T-cell (primary cell): ENCODE results near the gene CAMK1D. TPM values are rescaled to one million over a fixed set of nuclear protein-coding genes. Genes with fewer than 3 reads are reported as not detected.
"Not testable (repeated sequence)": the region's sequence is repeated elsewhere in the genome, so short reads cannot be mapped to it uniquely, and the experiment has no call there.

Experiments
- ATAC-seq, 4 experiments: fragments of 200-7000 bp in 3 of 4; fragments of 150-1000 bp in 1 of 4; cut with Tn5 transposase; replicated peaks in 1 of 4; 1 replicate in 3 of 4; 2 replicates in 1 of 4; pipeline ENCODE4 v1.10.0; 2021; ENCODE audit warnings: moderate library complexity in 3 of 4, mild to moderate bottlenecking in 2 of 4, moderate number of reproducible peaks in 1 of 4
- CTCF ChIA-PET, 2 donors: fragments of 300-600 bp; sonication (Branson Sonifier 250); formaldehyde crosslinking; loops; one replicate each; lab custom pipeline; 2022; ENCODE audit warnings: antibody characterized with exemption in 2 of 2; lab: Charles Lee
- POLR2A ChIA-PET, 2 donors: fragments of 300-600 bp; sonication (Branson Sonifier 250); formaldehyde crosslinking; loops; one replicate each; lab custom pipeline; 2022; ENCODE audit warnings: antibody characterized with exemption in 2 of 2; lab: Charles Lee
- DNase-seq, 35 experiments: peaks; one replicate each; pipeline versions ENCODE4 v3.0.0 to v3.0.0-alpha.2; 2013 to 2023
- H3K27ac ChIP-seq: one replicate; pipeline ENCODE4 v1.5.1; 2013; ENCODE audit warnings: low read length
- H3K27me3 ChIP-seq, 2 experiments: replicated peaks in 1 of 2; 1 replicate in 1 of 2; 2 replicates in 1 of 2; pipeline versions ENCODE4 v1.6.1 to v1.7.0; 2013; ENCODE audit warnings: low read length in 1 of 2, mixed read lengths in 1 of 2; ENCODE audit not compliant: control insufficient read depth in 2 of 2, insufficient read depth in 2 of 2; ENCODE audit errors: extremely low read depth in 1 of 2
- H3K36me3 ChIP-seq, 2 donors: 1 replicate in 1 of 2; 2 replicates in 1 of 2; pipeline versions ENCODE4 v1.6.1 to v1.7.0; 2013; ENCODE audit warnings: low read length in 1 of 2; ENCODE audit not compliant: control insufficient read depth in 2 of 2, insufficient read depth in 1 of 2; ENCODE audit errors: extremely low read depth in 1 of 2
- H3K4me1 ChIP-seq, 2 experiments: 1 replicate in 1 of 2; 2 replicates in 1 of 2; pipeline versions ENCODE4 v1.6.1 to v1.7.0; 2013; ENCODE audit warnings: low read length in 2 of 2, mixed read lengths in 1 of 2; ENCODE audit not compliant: insufficient read depth in 2 of 2, control insufficient read depth in 1 of 2; ENCODE audit errors: extremely low read depth in 1 of 2
- H3K4me3 ChIP-seq, 2 donors: 1 replicate in 1 of 2; 2 replicates in 1 of 2; pipeline versions ENCODE4 v1.5.1 to v1.7.0; 2013; ENCODE audit warnings: mild to moderate bottlenecking in 2 of 2, low read length in 1 of 2, moderate library complexity in 1 of 2; ENCODE audit not compliant: control insufficient read depth in 1 of 2; ENCODE audit errors: extremely low read depth in 1 of 2
- H3K9me3 ChIP-seq: 2 replicates; pipeline ENCODE4 v1.7.0; 2013
- H3K27ac Mint-ChIP-seq, 2 donors: one replicate each; pipeline ENCODE4 v1.8.0; 2020 to 2021; ENCODE audit warnings: mild to moderate bottlenecking in 2 of 2, mixed read lengths in 2 of 2
- H3K27me3 Mint-ChIP-seq, 2 donors: one replicate each; pipeline ENCODE4 v1.8.0; 2021 to 2022; ENCODE audit warnings: mixed read lengths in 2 of 2
- H3K36me3 Mint-ChIP-seq: one replicate; pipeline ENCODE4 v1.8.0; 2021; ENCODE audit warnings: mixed read lengths
- H3K4me1 Mint-ChIP-seq, 3 donors: one replicate each; pipeline ENCODE4 v1.8.0; 2020 to 2022; ENCODE audit warnings: mixed read lengths in 3 of 3, mild to moderate bottlenecking in 1 of 3
- H3K4me3 Mint-ChIP-seq, 3 donors: one replicate each; pipeline ENCODE4 v1.8.0; 2020 to 2022; ENCODE audit warnings: mild to moderate bottlenecking in 3 of 3, mixed read lengths in 3 of 3, moderate library complexity in 3 of 3
- H3K9me3 Mint-ChIP-seq, 3 donors: one replicate each; pipeline ENCODE4 v1.8.0; 2020 to 2022; ENCODE audit warnings: mixed read lengths in 3 of 3
- WGBS: methylation state at CpG from one replicate; pipeline ENCODE4 v1.1.5; 2013; ENCODE audit warnings: missing lambda C conversion rate; ENCODE audit not compliant: insufficient coverage; 5-methylcytosine and 5-hydroxymethylcytosine counted together
- total RNA-seq, 35 experiments: library from RNA in 6 of 35; stranded (reverse) in 6 of 35; fragments of 120-200 nt in 1 of 35; gene quantifications; one replicate each; pipeline versions ENCODE4 v1.2.1 to v1.2.4 and lab custom pipeline; 2013 to 2026

Gene CAMK1D
- total RNA-seq, 5 donors from 2014 or later (not counting 1 experiment from before 2014, with no cell fraction given) = 16.8 to 31.3 (median 23.6) TPM

- DNase-seq, POLR2A ChIA-PET, H3K27ac ChIP-seq, CTCF ChIA-PET, H3K9me3 ChIP-seq, H3K27me3 Mint-ChIP-seq, H3K4me3 ChIP-seq, H3K27ac Mint-ChIP-seq, H3K27me3 ChIP-seq, H3K4me3 Mint-ChIP-seq, H3K36me3 ChIP-seq, ATAC-seq, H3K9me3 Mint-ChIP-seq: not testable (repeated sequence)
- WGBS = 95% methylated on average over 5 of the region's 10 CpGs
- peaks cover 12 to 13% of the 10 kb centered on the region in 2 experiments for H3K4me1 ChIP-seq
- H3K36me3 Mint-ChIP-seq = peaks cover 19% of the 10 kb centered on the region
- H3K4me1 Mint-ChIP-seq = peaks cover 48 to 56% (median 56%) of the 10 kb centered on the region in 3 donors
Measured at GRCh38 chr10:12497046-12497445, 147.7 kb downstream of the CAMK1D start.

DNA sequence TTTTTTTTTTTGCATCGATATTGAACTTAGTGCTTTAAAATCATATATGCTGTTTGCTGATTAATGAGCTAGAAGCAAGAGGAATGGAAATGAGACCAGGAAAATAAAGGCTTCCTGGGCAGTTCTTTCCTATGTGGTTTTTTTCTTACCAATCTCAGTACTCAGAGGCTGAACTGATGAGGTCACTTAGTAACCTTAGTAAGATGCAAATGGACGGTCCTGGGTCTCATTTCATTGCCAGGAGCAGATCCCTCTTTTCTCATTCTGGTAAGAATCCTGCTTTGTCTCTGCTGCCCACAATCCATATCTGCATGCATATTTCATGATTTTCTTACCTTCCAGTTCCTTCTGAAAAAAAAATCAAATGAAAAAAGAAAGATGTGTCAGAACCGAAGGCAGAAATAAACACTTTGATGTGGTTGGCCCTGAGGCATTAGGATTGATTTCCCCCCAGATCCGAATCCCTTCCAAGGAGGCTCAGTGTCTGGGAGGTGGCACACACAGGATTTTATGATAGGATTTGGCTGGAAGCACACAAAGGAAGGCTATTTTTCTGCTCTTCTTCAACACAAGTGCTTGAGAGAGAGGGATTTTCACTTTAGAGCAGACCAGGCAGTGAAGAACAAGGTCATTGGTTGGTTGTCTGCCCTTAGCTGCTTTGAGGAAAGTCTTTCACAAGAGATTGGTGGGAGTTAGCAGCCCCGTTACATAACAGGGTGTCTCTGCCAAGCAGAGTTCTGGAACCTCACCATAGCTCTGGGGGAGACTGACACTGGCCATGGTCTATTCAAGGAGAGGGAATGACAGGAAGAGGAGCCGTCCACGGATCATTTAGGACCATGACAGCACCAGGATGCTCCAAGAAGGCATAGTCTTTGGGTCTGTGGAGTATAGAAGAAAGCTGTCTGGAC is 150.0 kb downstream of the CAMK1D start:
- ATAC-seq = no peak
- Mint-ChIP-seq H3K9me3 (peaks cover 0 to 4% (median 0%) of the 10 kb centered on the region in 3 donors), H3K4me1 (peaks cover 50 to 57% (median 55%) of the 10 kb centered on the region in 3 donors), H3K36me3 (peaks cover 15% of the 10 kb centered on the region), H3K27me3 (no peaks in the 10 kb centered on the region), H3K4me3 (no peak overlapping the region), H3K27ac (peak overlapping the region in 1 of 2 donors; percentile 44)
- Histone ChIP-seq H3K27me3 (no peaks in the 10 kb centered on the region), H3K4me3 (no peak overlapping the region), H3K36me3 (no peaks in the 10 kb centered on the region), H3K4me1 (peaks cover 12 to 13% of the 10 kb centered on the region in 2 experiments), H3K9me3 (no peaks in the 10 kb centered on the region), H3K27ac (no peak overlapping the region)
- CTCF ChIA-PET = interaction anchor here (0.6 kb wide), 4 partner anchors 14 to 111 kb away, joined by 3 to 5 read pairs (median 4); no protein-coding TSS in a partner anchor
- POLR2A ChIA-PET = interaction anchor here (0.6 to 0.7 kb wide), 4 partner anchors 12 to 1018 kb away, joined by 3 to 6 read pairs (median 4); no protein-coding TSS in a partner anchor
- 100% methylated on average over 3 of the region's 7 CpGs for WGBS
- DNase-seq = no peak

- 86% methylated on average over 1 of the region's 7 CpGs for WGBS
- Mint-ChIP-seq H3K36me3 (peaks cover 12% of the 10 kb centered on the region), H3K4me1 (peaks cover 56 to 69% (median 64%) of the 10 kb centered on the region in 3 donors), H3K27me3 (no peaks in the 10 kb centered on the region), H3K27ac (no peak overlapping the region), H3K4me3 (no peak overlapping the region), H3K9me3 (peaks cover 0 to 4% (median 0%) of the 10 kb centered on the region in 3 donors)
- no peaks in the 10 kb centered on the region for H3K9me3 ChIP-seq
- H3K27ac ChIP-seq = no peak overlapping the region
- no peak overlapping the region for H3K4me3 ChIP-seq
- peaks cover 12 to 13% of the 10 kb centered on the region in 2 experiments for H3K4me1 ChIP-seq
- no peaks in the 10 kb centered on the region for H3K27me3 ChIP-seq
- CTCF ChIA-PET = no interaction called here
- POLR2A ChIA-PET = interaction anchor here in 1 of 2 donors (0.5 kb wide), 1 partner anchor 70 kb away, joined by 3 read pairs; no protein-coding TSS in a partner anchor
- no peaks in the 10 kb centered on the region for H3K36me3 ChIP-seq
- ATAC-seq (no peak), DNase-seq (no peak)
Measured at GRCh38 chr10:12500381-12501303, 151.3 kb downstream of the CAMK1D start.

DNA sequence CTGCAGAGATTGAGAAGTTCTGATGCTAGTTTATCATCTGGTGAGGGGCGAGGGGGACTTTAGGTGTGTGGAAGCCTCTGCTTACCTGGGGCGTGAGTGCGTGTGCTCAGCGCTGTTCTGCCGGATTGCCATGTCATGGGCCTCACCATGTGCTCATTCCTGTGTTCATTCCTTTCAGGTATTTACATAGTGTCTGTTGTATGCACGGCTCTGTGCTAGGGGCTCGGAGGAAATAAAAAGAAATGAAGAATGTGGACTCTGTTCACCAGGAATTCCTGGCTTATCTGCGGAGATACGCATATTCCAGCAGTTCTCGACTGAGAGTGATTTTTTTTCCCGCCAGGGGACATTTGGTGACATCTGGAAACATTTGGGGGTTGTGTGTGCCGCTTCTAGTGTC is 152.0 kb downstream of the CAMK1D start:
- ChIA-PET CTCF (no interaction called here), POLR2A (no interaction called here)
- DNase-seq = no peak
- no peak overlapping the region for H3K4me3 Mint-ChIP-seq
- no peak for ATAC-seq
- H3K4me1 ChIP-seq = peaks cover 12 to 13% of the 10 kb centered on the region in 2 experiments
- H3K27me3 ChIP-seq = no peaks in the 10 kb centered on the region
- H3K27ac Mint-ChIP-seq = no peak overlapping the region
- H3K4me1 Mint-ChIP-seq = peaks cover 57 to 75% (median 66%) of the 10 kb centered on the region in 3 donors
- H3K9me3 ChIP-seq = no peaks in the 10 kb centered on the region
- peaks cover 12% of the 10 kb centered on the region for H3K36me3 Mint-ChIP-seq
- peaks cover 0 to 4% (median 0%) of the 10 kb centered on the region in 3 donors for H3K9me3 Mint-ChIP-seq
- no peak overlapping the region for H3K4me3 ChIP-seq
- no peak overlapping the region for H3K27ac ChIP-seq
- no peaks in the 10 kb centered on the region for H3K27me3 Mint-ChIP-seq
- no peaks in the 10 kb centered on the region for H3K36me3 ChIP-seq
- WGBS = 100% methylated on average over 5 of the region's 12 CpGs

DNA sequence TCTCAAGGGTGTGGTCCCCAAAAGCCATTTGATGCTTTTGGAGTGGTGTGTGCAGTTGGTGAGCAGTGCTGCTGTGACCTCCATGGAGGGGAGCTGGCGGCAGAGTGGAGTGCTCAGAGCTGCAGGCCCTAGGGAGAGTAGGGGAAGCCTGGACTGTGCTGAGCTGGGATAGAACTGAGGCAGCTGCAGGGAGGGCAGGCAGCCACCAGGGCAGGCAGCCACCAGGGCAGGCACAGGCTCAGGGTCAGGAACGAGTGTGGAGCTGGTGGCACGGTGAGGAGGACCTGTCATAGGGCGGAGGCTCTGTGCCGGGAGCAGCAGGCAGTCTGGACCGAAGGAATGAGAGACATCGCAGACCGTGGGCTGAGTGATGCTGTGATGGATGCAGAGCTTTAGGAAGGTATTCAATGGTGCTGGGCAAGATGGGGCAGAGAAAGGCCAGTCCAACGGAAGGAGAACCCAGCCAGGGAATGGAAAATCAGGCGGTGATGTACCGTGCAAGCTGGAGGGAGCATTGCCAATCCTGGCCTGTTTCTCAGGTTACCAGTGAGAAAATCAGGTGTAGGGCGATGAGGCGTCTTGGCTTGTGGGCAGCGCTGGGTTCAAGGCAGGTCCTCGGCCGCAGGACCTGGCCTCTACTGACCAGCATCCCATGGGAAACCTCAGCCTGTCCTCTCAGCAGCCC is 152.6 kb downstream of the CAMK1D start:
- no peak overlapping the region for H3K27ac Mint-ChIP-seq
- CTCF ChIA-PET = no interaction called here
- WGBS = 95% methylated on average over 14 of the region's 16 CpGs

More for the DNA sequence above, 152.6 kb downstream of the CAMK1D start:
- Histone ChIP-seq H3K4me1 (peaks cover 15% of the 10 kb centered on the region in 2 experiments), H3K4me3 (no peak overlapping the region), H3K27ac (no peak overlapping the region), H3K36me3 (no peaks in the 10 kb centered on the region), H3K27me3 (no peaks in the 10 kb centered on the region), H3K9me3 (no peaks in the 10 kb centered on the region)
- ATAC-seq = no peak
- H3K36me3 Mint-ChIP-seq = peaks cover 12% of the 10 kb centered on the region
- POLR2A ChIA-PET = no interaction called here
- no peaks in the 10 kb centered on the region for H3K27me3 Mint-ChIP-seq
- H3K4me3 Mint-ChIP-seq = no peak overlapping the region
- no peak for DNase-seq
- H3K4me1 Mint-ChIP-seq = peaks cover 61 to 81% (median 69%) of the 10 kb centered on the region in 3 donors
- H3K9me3 Mint-ChIP-seq = peaks cover 0 to 4% (median 0%) of the 10 kb centered on the region in 3 donors
